Astrocyte of the spinal cord (primary cell): ENCODE data around the gene MMP13.
A peak's percentile ranks its signal among the peaks of the same experiment; 100 is the strongest.

Experiments used
- DNase-seq: peaks from one replicate; pipeline ENCODE4 v3.0.0; 2011; ENCODE audit warnings: low read depth, low spot score
- H3K4me3 ChIP-seq: 2 replicates; pipeline ENCODE4 v1.5.1; 2011; ENCODE audit warnings: low read depth, mild to moderate bottlenecking, low read length, moderate library complexity
- in situ Hi-C: cut with HindIII; loops from 2 replicates; pipeline ENCODE4 v1.10.0; 2017; ENCODE audit warnings: low sequenced_read_pairs
- TF ChIP-seq, protein P1 (sequence below): IDR thresholded peaks from 2 replicates; pipeline ENCODE4 v1.5.1; 2012; ENCODE audit warnings: low read depth, mild to moderate bottlenecking, low read length, inconsistent platforms

Gene MMP13

DNA sequence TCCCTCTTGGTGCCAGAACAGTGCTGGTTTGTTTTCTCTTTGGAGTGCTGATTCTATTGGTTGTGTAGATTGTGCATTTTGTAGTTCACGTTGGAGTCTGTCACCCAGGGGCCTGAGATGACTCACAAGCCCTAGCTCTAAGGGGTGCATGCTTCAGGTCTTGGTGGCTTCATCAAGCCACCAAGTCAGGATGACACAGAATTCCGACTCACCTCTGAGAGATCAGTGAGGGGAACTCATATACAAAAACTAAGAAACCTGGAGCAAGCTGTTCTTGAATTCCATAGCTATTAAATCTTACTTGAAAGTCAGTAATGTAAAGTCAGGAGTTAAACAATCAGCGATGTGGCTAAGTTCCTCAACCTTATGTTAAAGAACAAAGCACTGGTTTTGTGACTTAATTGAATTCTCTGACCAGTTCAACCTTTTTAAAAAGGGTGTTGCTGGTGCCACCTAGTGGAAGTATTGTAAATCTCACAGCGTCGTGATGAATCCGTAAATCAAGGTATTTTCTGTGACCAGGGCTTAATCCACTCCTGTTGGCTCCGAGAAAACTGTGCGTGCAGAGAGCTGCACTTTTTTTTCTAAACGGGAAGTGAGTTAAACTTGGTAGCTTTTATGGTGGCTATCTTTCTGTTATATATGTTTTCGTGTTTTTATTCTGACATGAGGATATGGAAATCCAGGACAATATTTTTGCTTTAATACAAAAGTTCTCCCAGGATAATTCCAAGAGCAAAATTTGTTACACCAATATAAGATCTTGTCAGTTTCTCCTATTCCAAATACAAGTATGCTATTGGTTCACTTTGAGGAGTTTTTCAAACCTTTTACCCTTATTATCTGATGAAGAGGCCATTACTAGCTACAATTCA is 14.6 kb downstream of the MMP13 start:
- TF ChIP-seq, protein P1, sequence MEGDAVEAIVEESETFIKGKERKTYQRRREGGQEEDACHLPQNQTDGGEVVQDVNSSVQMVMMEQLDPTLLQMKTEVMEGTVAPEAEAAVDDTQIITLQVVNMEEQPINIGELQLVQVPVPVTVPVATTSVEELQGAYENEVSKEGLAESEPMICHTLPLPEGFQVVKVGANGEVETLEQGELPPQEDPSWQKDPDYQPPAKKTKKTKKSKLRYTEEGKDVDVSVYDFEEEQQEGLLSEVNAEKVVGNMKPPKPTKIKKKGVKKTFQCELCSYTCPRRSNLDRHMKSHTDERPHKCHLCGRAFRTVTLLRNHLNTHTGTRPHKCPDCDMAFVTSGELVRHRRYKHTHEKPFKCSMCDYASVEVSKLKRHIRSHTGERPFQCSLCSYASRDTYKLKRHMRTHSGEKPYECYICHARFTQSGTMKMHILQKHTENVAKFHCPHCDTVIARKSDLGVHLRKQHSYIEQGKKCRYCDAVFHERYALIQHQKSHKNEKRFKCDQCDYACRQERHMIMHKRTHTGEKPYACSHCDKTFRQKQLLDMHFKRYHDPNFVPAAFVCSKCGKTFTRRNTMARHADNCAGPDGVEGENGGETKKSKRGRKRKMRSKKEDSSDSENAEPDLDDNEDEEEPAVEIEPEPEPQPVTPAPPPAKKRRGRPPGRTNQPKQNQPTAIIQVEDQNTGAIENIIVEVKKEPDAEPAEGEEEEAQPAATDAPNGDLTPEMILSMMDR = peak; percentile 65
- no peak overlapping the region for H3K4me3 ChIP-seq
- in situ Hi-C loops = no loop called here
- DNase-seq = peak; percentile 76

DNA sequence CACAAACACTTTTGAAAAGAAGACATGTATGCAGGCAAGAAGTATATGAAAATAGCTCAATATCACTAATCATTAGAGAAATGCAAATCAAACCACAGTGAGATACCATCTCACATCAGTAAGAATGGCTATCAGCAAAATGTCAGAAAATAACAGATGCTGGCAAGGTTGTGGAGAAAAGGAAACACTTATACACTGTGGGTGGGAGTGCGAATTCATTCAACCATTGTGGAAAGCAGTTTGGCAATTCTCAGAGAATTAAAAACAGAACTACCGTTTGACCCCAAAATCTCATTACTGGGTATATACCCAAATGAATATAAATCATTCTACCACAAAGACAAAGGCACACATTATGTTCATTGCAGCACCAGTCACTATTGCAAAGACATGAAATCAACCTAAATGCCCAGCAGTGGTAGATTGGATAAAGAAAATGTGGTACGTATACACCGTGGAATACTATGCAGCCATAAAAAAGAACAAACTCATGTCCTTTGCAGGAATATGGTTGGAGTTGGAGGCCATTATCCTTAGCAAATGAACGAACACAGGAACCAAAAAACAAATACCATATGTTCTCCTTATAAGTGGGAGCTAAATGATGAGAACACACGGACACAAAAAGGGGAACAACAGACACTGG is 18.5 kb downstream of the MMP13 start:
- in situ Hi-C loops = no loop called here
- no peak for DNase-seq
- H3K4me3 ChIP-seq = no peak overlapping the region
- TF ChIP-seq, protein P1 = no peak

DNA sequence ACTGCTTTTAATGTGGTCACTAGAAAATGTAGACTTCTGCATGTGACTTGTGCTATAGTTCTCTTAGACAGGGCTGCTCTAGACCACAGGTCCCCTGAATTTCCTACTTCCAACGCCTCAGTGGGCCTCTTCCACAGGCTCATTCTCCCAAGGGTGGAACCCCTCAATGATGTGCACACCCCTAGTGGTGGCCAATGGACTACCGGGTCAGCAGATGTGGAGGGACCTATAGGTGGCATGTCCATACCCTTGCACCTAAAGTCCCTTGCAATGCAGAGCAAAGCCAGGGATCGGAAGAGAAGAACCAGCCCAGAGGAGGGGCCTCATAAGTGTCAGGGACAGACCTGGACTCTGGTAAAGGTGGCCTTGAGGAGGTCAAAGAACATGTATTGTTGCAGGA is 20.0 kb downstream of the MMP13 start:
- TF ChIP-seq, protein P1 = no peak
- DNase-seq = no peak
- no peak overlapping the region for H3K4me3 ChIP-seq
- in situ Hi-C loops = no loop called here

DNA sequence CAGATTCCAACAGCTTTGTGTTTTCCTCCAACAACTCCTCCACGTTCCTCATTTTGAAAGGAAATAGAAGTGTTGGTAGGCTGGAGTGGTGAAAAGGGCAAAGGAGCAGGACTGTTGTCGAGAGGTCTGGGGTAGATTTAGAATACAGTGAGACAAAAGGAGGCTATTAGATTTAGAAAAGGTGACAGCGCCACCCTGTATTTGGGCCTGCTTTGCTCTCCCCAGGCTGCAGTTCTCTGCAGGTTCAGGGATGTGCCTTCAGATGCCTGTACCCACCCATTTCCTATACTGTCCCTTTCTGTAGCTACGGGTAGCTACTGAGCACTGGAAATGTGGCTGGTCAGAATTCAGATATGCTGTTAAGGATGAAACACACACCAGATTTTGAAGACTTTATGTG is 20.8 kb downstream of the MMP13 start:
- TF ChIP-seq, protein P1 = no peak
- no peak for DNase-seq
- in situ Hi-C loops = no loop called here
- H3K4me3 ChIP-seq = no peak overlapping the region

DNA sequence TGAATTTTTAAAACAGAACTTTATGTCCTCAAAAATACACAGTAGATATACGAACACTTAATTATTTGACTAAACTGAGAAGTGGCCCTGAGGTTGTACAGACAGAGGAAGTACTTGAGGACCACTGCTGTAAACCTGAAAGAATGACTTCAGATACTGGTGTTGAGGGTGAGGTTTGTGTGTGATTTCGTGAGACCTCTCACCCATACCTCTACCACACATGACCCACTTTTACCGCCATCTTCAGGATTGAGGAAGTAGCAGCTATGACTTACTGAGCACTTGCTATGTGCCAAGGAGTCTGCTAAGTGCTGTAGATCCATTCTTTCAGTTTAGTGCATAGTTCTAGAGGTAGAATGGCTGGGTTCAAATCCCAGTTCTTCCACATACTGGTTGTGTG is 21.9 kb downstream of the MMP13 start:
- in situ Hi-C loops = no loop called here
- TF ChIP-seq, protein P1 = no peak
- no peak for DNase-seq
- H3K4me3 ChIP-seq = no peak overlapping the region

DNA sequence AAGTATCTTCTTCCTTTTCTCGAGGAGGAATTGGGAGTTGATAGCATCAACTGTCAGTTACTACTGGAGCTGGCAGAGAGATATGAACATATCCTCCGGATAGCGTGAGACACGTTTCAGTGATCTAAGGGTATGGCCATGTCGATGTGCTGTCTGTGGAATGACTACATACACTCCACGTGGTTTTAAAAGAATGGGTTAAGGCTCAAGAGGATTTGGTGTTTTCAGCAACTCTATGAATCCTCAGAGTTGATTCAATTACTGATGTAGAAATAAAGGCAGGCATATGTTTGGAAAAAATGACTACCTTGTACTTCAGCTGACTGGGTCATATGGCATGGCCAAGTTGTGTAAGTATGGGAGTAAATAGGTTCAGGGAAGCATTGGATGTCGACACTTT is 22.9 kb downstream of the MMP13 start:
- TF ChIP-seq, protein P1 = no peak
- H3K4me3 ChIP-seq = no peak overlapping the region
- in situ Hi-C loops = no loop called here
- DNase-seq = no peak
